Heart right ventricle (tissue), 16 donors: Measurements from ENCODE around the gene DDX1. TPM values are rescaled to one million over a fixed set of nuclear protein-coding genes. Genes with fewer than 3 reads are reported as not detected.
"Not testable (repeated sequence)": the region's sequence is repeated elsewhere in the genome, so short reads cannot be mapped to it uniquely, and the experiment has no call there.

Experiments
- ATAC-seq, 8 donors: fragments of 200-7000 bp; cut with Tn5 transposase; one replicate each; pipeline ENCODE4 v1.9.1; 2020; ENCODE audit warnings: mild to moderate bottlenecking in 8 of 8, moderate library complexity in 8 of 8, moderate number of reproducible peaks in 1 of 8
- DNase-seq, 2 donors: peaks; one replicate each; pipeline ENCODE4 v3.0.0-alpha.2; 2020
- H3K27ac ChIP-seq, 10 donors: fragments of 200-600 bp; sonication (generic) in 2 of 10; one replicate each; pipeline versions ENCODE4 v1.5.0 to v1.8.0; 2020 to 2022; ENCODE audit warnings: mild to moderate bottlenecking in 3 of 10
- H3K27me3 ChIP-seq, 7 donors: fragments of 200-600 bp; one replicate each; pipeline ENCODE4 v1.8.0; 2021 to 2022; ENCODE audit warnings: mild to moderate bottlenecking in 2 of 7
- H3K36me3 ChIP-seq, 9 donors: fragments of 200-600 bp; sonication (generic) in 1 of 9; one replicate each; pipeline versions ENCODE4 v1.5.0 to v1.8.0; 2020 to 2022; ENCODE audit warnings: mild to moderate bottlenecking in 2 of 9
- H3K4me1 ChIP-seq, 9 donors: fragments of 200-600 bp; sonication (generic) in 1 of 9; one replicate each; pipeline versions ENCODE4 v1.5.0 to v1.8.0; 2020 to 2022; ENCODE audit warnings: mild to moderate bottlenecking in 4 of 9
- H3K4me3 ChIP-seq, 10 donors: fragments of 200-600 bp; sonication (generic) in 2 of 10; one replicate each; pipeline versions ENCODE4 v1.5.0 to v1.8.0; 2020 to 2022; ENCODE audit warnings: mild to moderate bottlenecking in 7 of 10, moderate library complexity in 2 of 10
- H3K9me3 ChIP-seq, 11 donors: fragments of 200-600 bp in 10 of 11; sonication (generic) in 2 of 11; one replicate each; pipeline versions ENCODE4 v1.5.0 to v1.8.0; 2013 to 2022; ENCODE audit warnings: mild to moderate bottlenecking in 2 of 11, control low read depth in 1 of 11, moderate library complexity in 1 of 11
- CTCF ChIP-seq, 9 donors: fragments of 200-600 bp; sonication (generic) in 2 of 9; IDR thresholded peaks; one replicate each; pipeline versions ENCODE4 v1.5.0 to v1.8.0; 2021 to 2022; ENCODE audit warnings: antibody characterized with exemption in 9 of 9, mild to moderate bottlenecking in 5 of 9, moderate library complexity in 1 of 9
- WGBS, 2 donors: extraction: QIAGEN DNeasy Blood & Tissue Kit; methylation state at CpG; one replicate each; pipeline ENCODE4 v1.1.7; 2013; ENCODE audit warnings: inconsistent platforms in 1 of 2; 5-methylcytosine and 5-hydroxymethylcytosine counted together
- intact Hi-C, 10 donors: fragments of 100-400 bp; cut with DNase I; formaldehyde crosslinking; loops; one replicate each; pipeline versions ENCODE4 v1.11.1 to v1.14.2; 2022
- polyA plus RNA-seq, 2 donors: library from polyadenylated mRNA; stranded (reverse); fragments of 200-250 nt; gene quantifications; one replicate each; pipeline ENCODE4 v1.2.3, GENCODE V29; 2013
- total RNA-seq, 10 donors: library from RNA; stranded (reverse); fragmentation: NEBNext Ultra II Directional in 3 of 10; extraction: Animal tissue kit (Norgen Biotek cat#: 25700) in 3 of 10; gene quantifications; one replicate each; pipeline versions ENCODE4 v1.2.1 to v1.2.4, GENCODE V29; 2021 to 2023
- donor health status: Arrhythmogenic right ventricular cardiomyopathy.
- donor health status: ischemic (EF 13 %, LVEDD 7.1; RV severe dilation, severe dysfunction).
- donor health status: healthy with polysubstance abuse.
- donor health status: DM: no; HTN: yes; CAD: no.
- donor health status: DM: no; HTN: no; CAD: no.
- donor health status: ischemic (EF 25% LVEDD 6.9; RV normal size, moderate dysfunction).
- donor health status: ischemic (EF 25% LVEDD 5.7; RV mildly dilated, moderate dysfunction).
- donor health status: healthy.
- donor health status: DM: yes; HTN: yes; CAD: no.
- donor health status: Ischemic cardiomyopathy.
- donor health status: ischemic (EF 35%, LVEDD 5.7; RV mildly dilated, moderate dysfunction).
- donor health status: nonischemic (EF 11% LVEDD 7.7; RV severe dilation, severe dysfunction).
- donor health status: DM: yes; HTN: yes; CAD: no.
- donor health status: PGD.
- donor health status: ischemic (EF 29% LVEDD 5.4; RV normal size, mild dysfunction).
- donor health status: nonischemic (EF 23%, LVEDD 6.1; RV moderate dilation, normal function).

DDX1 gene
- total and polyA plus RNA-seq, 12 donors = 80.1 to 183 (median 157) TPM

- DNase-seq = no peak
- H3K4me3 ChIP-seq = no peak overlapping the region
- no peak for TF ChIP-seq CTCF (IDR thresholded peaks at IDR 0.05)
- peaks cover 4 to 79% (median 45%) of the 10 kb centered on the region in 9 donors for H3K36me3 ChIP-seq
- WGBS, 2 donors = 96 to 100% methylated on average over 1 of the region's 1 CpG
- no peaks in the 10 kb centered on the region for H3K27me3 ChIP-seq
- H3K27ac ChIP-seq = no peak overlapping the region
- H3K9me3 ChIP-seq = no peaks in the 10 kb centered on the region
- ATAC-seq = no peak
- intact Hi-C loops = no loop called here
- H3K4me1 ChIP-seq = peaks cover 0 to 4% (median 0%) of the 10 kb centered on the region in 9 donors
Measured at GRCh38 chr2:15609341-15610042, 17.8 kb downstream of the DDX1 start.

GRCh38 chr2:15610430-15610952, 18.8 kb downstream of the DDX1 start:
- DNase-seq (no peak), ATAC-seq (no peak)
- Histone ChIP-seq H3K27me3 (no peaks in the 10 kb centered on the region), H3K4me1 (peaks cover 0 to 12% (median 0%) of the 10 kb centered on the region in 9 donors), H3K4me3 (no peak overlapping the region), H3K9me3 (no peaks in the 10 kb centered on the region), H3K27ac (no peak overlapping the region), H3K36me3 (peaks cover 0 to 79% (median 35%) of the 10 kb centered on the region in 9 donors)
- intact Hi-C loops = no loop called here
- TF ChIP-seq CTCF (IDR thresholded peaks at IDR 0.05) = no peak
- 80 to 91% methylated on average over 5 of the region's 5 CpGs for WGBS, 2 donors

GRCh38 chr2:15612101-15612500, 20.4 kb downstream of the DDX1 start:
- intact Hi-C loops, H3K9me3 ChIP-seq, H3K4me3 ChIP-seq, ATAC-seq, H3K27ac ChIP-seq, H3K27me3 ChIP-seq, DNase-seq: not testable (repeated sequence)
- H3K36me3 ChIP-seq = peaks cover 0 to 79% (median 25%) of the 10 kb centered on the region in 9 donors
- H3K4me1 ChIP-seq = peaks cover 0 to 14% (median 0%) of the 10 kb centered on the region in 9 donors
- 98 to 100% methylated on average over 9 to 22 of the region's 33 CpGs for WGBS, 2 donors

GRCh38 chr2:15613736-15614429, 22.2 kb downstream of the DDX1 start:
- Histone ChIP-seq H3K27me3 (no peaks in the 10 kb centered on the region), H3K4me1 (peaks cover 0 to 14% (median 0%) of the 10 kb centered on the region in 9 donors), H3K9me3 (no peaks in the 10 kb centered on the region), H3K27ac (no peak overlapping the region), H3K4me3 (no peak overlapping the region), H3K36me3 (peaks cover 0 to 79% (median 27%) of the 10 kb centered on the region in 9 donors)
- DNase-seq (no peak), ATAC-seq (no peak)
- TF ChIP-seq CTCF (IDR thresholded peaks at IDR 0.05) = no peak
- WGBS, 2 donors = 95 to 97% methylated on average over 10 of the region's 10 CpGs
- intact Hi-C loops = no loop called here
